Left renal pelvis (tissue), 4 donors: ENCODE results near the gene TRAPPC12. TPM values are rescaled to one million over a fixed set of nuclear protein-coding genes. Genes with fewer than 3 reads are reported as not detected.
"Not testable (repeated sequence)": the region's sequence is repeated elsewhere in the genome, so short reads cannot be mapped to it uniquely, and the experiment has no call there.

ENCODE experiments used
- DNase-seq, 4 donors: peaks; one replicate each; pipeline ENCODE4 v3.0.0-alpha.2; 2013; ENCODE audit warnings: low read depth in 4 of 4, low spot score in 3 of 4
- polyA plus RNA-seq, 4 donors: library from polyadenylated mRNA; unstranded; fragments of 120-200 nt; gene quantifications; one replicate each; pipeline ENCODE4 v1.2.1, GENCODE V29; 2013; ENCODE audit not compliant: insufficient read length in 4 of 4

TRAPPC12 gene
- polyA plus RNA-seq, 4 donors: 56.7 to 98.6 (median 75.9) TPM

GRCh38 chr2:3498783-3499394 lies 119.4 kb downstream of the TRAPPC12 start:
- no peak for DNase-seq

GRCh38 chr2:3500326-3500899 lies 120.9 kb downstream of the TRAPPC12 start:
- no peak for DNase-seq

DNA sequence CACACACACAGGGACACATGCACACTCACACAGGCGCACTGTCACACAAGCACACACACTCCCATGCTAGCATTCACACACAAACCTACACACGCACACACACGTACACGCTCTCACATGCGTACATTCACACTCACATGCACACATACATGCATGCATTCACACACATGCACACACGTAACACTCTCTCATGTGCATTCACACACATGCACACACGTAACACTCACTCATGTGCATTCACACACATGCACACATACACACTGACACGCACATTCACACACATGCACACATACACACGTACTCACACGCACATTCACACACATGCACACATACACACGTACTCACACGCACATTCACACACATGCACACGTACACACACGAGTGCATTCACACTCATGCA lies 123.6 kb downstream of the TRAPPC12 start:
- no peak for DNase-seq

DNA sequence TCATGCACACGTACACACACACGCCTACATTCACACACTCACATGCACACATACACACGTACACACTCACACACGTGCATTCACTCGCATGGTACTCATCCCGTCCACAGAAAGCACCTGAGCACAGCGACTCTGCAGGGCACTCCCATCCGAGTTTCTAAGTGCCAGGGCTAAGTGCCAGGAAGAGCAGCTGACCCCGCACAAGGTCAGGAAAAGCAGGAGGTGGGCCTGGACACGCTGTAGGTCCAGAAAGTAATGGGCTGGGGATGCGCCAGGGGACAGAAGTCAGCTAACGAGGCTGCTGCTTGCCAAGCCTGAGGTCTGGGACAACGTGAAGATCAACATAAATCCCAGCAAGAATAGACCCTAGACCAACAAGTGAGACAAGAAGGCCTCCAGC lies 124.0 kb downstream of the TRAPPC12 start:
- no peak for DNase-seq

DNA sequence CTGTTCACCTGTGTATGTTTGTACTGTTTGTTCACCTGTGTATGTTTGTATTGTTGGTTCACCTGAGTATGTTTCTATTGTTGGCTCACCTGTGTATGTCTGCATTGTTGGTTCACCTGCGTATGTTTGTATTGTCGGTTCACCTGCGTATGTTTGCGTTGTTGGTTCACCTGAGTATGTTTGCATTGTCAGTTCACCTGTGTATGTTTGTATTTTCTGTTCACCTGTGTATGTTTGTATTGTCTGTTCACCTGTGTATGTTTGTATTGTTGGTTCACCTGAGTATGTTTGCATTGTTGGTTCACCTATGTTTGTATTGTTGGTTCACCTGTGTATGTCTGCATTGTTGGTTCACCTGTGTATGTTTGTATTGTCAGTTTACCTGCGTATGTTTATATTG lies 125.2 kb downstream of the TRAPPC12 start:
- no peak for DNase-seq

DNA sequence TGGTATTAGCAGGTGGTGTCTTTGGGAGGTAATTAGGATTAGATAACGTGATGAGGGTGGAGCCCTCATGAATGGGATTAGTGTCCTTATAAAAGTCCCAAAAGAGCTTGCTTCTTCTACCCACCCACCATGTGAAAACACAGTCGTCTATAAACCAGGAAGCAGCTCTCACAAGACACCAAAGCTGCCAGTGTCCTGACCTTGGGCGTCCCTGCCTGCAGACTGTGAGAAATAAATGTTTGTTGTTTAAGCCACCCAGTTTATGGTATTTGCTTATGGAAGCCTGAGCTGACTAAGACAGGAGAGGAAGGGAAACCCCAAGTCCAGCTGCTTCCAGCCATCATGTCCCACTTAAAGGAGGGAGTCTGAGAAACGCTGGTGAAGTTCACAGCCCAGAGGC lies 126.3 kb downstream of the TRAPPC12 start:
- DNase-seq: no peak

GRCh38 chr2:3512086-3512485 lies 132.6 kb downstream of the TRAPPC12 start:
- DNase-seq: no peak

DNA sequence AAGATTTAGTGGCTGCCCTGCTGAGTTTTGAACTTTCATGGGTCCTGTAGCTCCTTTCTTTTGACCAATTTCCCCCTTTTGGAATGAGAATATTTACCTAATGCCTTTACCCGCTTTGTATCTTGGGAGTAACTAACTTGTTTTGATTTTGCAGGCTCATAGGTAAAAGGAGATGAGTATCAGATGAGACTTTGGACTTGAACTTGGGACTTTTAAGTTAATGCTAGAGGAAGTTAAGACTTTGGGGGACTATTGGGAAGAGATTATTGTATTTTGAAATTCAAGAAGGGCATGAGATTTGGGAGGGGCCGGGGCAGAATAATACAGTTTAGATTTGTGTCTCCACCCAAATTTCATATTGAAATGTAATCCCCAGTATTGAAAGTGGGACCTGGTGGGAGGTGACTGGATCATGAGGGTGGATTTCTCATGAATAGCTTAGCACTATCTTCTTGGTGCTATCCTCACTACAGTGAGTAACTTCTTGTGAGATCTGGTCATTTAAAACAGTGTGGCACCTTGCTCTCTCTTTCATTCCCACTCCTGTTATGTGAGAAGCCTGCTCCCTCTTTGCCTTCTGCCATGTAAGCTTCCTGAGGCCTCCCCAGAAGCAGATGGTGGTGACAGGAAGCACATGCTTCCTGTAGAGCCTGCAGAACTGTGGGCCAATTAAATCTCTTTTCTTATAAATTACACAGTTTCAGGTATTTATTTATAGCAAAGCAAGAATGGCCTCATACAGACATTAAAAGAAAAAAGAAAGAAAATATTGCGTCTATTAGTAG lies 133.7 kb downstream of the TRAPPC12 start:
- DNase-seq: no peak

DNA sequence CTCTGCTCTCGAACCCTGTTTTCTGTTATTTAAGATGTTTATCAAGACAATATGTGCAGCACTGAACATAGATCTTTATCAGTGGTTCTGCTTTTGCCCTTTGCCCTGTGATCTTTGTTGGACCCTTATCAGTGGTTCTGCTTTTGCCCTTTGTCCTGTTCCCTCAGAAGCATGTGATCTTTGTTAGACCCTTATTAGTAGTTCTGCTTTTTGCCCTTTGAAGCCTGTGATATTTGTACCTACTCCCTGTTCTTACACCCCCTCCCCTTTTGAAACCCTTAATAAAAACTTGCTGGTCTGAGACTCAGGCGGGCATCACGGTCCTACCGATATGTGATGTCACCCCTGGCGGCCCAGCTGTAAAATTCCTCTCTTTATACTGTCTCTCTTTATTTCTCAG lies 135.9 kb downstream of the TRAPPC12 start:
- not testable (repeated sequence) for DNase-seq

- no peak for DNase-seq
Observed at GRCh38 chr2:3516831-3517230, 137.3 kb downstream of the TRAPPC12 start.

DNA sequence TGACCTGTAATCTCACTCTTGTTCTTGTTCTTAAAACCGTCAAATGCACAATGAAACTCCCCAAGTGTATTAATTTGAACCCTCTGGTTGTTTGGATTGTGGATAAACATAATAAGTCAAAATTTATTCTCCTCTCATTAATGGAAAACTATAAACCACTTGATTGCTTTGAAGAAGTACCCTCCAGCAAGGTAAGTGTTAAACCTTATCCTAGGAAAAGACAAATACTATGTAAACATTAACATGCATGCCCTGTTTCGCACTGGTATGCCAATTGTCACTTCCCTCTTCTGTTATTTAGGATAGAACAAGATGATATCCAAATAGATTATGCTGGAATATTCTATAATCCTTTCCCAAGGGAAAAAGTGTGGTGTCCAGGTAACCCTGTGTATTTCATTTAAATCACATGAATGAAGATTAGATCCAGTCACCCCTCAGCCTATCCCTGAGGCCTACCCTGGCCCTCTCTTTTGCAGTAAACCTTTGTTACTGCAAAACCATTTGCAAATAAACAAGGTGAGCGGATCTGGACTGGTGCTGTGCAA lies 138.5 kb downstream of the TRAPPC12 start:
- DNase-seq: no peak

DNA sequence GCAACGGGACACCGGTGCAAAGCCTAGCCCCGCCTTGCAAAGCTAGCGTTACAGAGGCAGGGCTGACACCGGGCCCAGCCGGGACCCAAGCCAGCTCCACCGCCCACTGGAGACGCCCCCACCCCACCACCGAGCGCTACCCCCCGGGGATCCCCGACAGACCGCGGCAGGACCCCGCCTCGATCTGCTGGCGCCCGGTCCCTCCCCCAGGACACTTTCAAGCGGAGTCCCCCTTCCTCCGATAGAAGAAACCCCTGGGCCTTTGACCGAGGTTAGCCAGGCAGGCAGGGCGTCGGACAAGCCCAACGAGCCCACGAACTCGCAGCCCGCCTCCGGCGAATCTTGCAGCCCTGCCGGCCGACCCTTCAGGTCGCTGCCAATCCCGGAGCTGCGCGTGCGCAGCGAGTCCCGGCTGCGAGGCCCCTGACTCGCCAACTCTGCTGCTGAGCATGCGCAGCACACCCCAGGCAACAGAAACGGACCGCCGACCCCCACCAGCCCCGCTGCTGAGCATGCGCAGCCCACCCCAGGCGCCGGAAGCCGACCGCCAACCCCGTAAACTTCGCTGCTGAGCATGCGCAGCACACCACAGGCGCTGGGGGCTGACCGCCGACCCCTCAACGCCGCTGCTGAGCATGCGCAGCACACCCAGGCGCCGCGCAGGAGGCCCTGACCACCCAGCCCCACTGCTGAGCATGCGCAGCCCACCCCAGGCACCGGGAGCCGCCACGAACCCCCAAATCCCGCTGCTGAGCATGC lies 139.2 kb downstream of the TRAPPC12 start:
- peak; percentile 96 to 99 (median 96) for DNase-seq

DNA sequence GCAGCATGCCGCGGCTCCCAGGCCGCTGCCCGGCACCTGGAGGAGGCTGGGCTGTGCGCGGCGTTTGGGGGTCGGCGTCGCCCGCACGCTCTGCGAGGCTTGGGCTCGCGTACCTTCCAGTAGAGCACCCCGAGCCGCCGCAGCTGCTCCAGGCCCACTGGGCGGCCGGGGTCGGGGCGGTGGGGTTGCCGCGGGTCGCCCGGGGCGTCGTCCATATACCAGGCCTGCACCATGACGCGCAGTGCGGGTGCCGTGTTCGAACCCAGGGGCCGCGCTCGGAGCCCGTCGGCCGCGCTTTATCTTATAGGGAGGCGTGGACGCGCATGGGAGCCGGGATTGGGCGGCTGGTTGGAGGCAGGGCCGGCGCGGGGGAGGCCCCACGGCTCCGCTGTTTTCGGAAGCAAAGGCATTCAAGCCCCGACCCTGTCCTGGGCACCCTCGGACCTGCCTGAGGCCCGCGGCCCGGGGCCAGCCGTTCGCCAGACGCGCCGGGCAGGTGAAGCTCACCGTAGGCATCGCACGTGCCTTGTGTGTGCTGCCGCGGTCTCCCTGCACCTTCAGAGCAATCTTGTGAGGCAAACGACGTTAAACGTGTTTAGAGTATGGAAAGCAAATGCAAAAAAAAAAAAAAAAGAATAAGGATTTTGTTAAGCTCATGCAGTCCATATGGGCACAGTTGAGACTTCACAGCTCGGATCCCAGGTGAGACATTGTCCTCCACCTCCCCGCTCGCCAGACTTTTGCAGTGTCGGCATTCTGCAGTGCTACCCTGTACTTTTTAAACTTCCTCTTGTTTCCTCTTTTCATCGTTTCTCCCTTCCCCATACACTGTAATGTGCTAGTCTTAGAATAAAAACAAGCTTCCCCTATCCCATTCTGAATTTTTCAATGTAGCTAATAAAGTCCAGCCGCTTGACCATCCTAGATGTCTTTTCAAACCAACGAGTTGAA lies 140.0 kb downstream of the TRAPPC12 start, which contains the start of gene ADI1:
Gene ADI1, minus strand, starts transcription at position 277 of the 951 bp plus-strand sequence. Its CDS starts 44 bp downstream, at position 233.
- DNase-seq: peak in 3 of 4 donors; percentile 33 to 48 (median 44)

GRCh38 chr2:3520591-3520990 lies 141.1 kb downstream of the TRAPPC12 start:
- DNase-seq: no peak

- no peak for DNase-seq
Observed at GRCh38 chr2:3522961-3523421, 143.5 kb downstream of the TRAPPC12 start.

DNA sequence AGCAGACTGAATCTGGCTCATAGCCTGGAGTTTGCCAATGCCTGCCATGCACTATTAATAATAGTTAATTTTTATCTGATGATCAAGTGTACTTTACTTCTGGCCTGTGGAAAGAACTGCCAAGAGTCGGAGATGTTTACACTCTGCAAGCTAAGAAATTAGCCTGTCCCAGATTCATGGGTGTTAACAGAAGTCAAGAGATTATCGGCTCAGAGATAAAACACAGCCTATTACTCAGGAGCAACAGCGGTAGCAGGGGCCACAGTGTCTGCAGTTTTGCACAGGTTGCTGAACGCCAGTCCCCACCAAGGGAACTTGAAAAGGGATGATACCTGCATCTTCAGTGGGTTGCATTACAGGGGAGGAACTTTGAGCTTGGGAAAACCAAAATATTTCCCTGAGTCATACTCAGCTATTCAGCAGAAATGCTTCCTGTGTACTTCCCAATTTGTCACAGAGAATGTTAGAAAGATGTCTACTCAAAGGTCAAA lies 144.1 kb downstream of the TRAPPC12 start:
- no peak for DNase-seq

- no peak for DNase-seq
Observed at GRCh38 chr2:3526871-3527270, 147.4 kb downstream of the TRAPPC12 start.

- no peak for DNase-seq
Observed at GRCh38 chr2:3527886-3528785, 148.6 kb downstream of the TRAPPC12 start.
